Gastroesophageal sphincter (tissue), 4 donors: ENCODE results near the gene ELMO1. TPM values are rescaled to one million over a fixed set of nuclear protein-coding genes. Genes with fewer than 3 reads are reported as not detected.

Source experiments
- ATAC-seq: fragments of 150-250 bp; one replicate; pipeline ENCODE4 v1.9.1; 2016; ENCODE audit warnings: mild to moderate bottlenecking, moderate library complexity
- H3K27ac ChIP-seq, 4 donors: fragments of 200-600 bp; sonication (generic) in 3 of 4; 1 replicate in 3 of 4; 2 replicates in 1 of 4; pipeline ENCODE4 v1.5.1; 2016 to 2019
- H3K27me3 ChIP-seq: fragments of 200-600 bp; sonication (generic); one replicate; pipeline ENCODE4 v1.5.1; 2019
- H3K36me3 ChIP-seq, 2 donors: fragments of 200-600 bp; sonication (generic); one replicate each; pipeline ENCODE4 v1.5.1; 2019; ENCODE audit warnings: control low read depth in 1 of 2
- H3K4me1 ChIP-seq, 3 donors: fragments of 200-600 bp; sonication (generic); 1 replicate in 2 of 3; 2 replicates in 1 of 3; pipeline ENCODE4 v1.5.1; 2016 to 2019; ENCODE audit warnings: control low read depth in 2 of 3
- H3K4me3 ChIP-seq, 2 donors: fragments of 200-600 bp; sonication (generic); one replicate each; pipeline ENCODE4 v1.5.1; 2019; ENCODE audit warnings: mild to moderate bottlenecking in 1 of 2, moderate library complexity in 1 of 2
- H3K9me3 ChIP-seq, 3 donors: fragments of 200-600 bp; sonication (generic); one replicate each; pipeline ENCODE4 v1.5.1; 2017 to 2019; ENCODE audit warnings: control low read depth in 2 of 3
- CTCF ChIP-seq, 4 experiments: fragments of 200-600 bp in 2 of 4; fragments of 450-650 bp in 2 of 4; sonication (generic) in 1 of 4; IDR thresholded peaks; one replicate each; pipeline ENCODE4 v1.5.1; 2017 to 2019; ENCODE audit warnings: antibody characterized with exemption in 4 of 4, mild to moderate bottlenecking in 2 of 4, moderate library complexity in 2 of 4
- EP300 ChIP-seq: sonication (generic); formaldehyde crosslinking; IDR thresholded peaks from one replicate; pipeline ENCODE4 v1.6.1; 2017; ENCODE audit warnings: antibody characterized with exemption, mild to moderate bottlenecking
- POLR2A ChIP-seq, 2 donors: fragments of 450-650 bp; IDR thresholded peaks; one replicate each; pipeline ENCODE4 v1.6.1; 2017; ENCODE audit warnings: antibody characterized with exemption in 2 of 2, mild to moderate bottlenecking in 2 of 2, moderate library complexity in 1 of 2
- POLR2AphosphoS5 ChIP-seq: sonication (generic); formaldehyde crosslinking; IDR thresholded peaks from one replicate; pipeline ENCODE4 v1.6.1; 2017; ENCODE audit warnings: antibody characterized with exemption
- WGBS, 2 donors: methylation state at CpG; one replicate each; pipeline ENCODE4 v1.1.5; 2018; ENCODE audit warnings: low coverage in 1 of 2; 5-methylcytosine and 5-hydroxymethylcytosine counted together
- total RNA-seq, 4 donors: library from RNA; depleted of rRNA; stranded (reverse); fragments of >200 nt; gene quantifications; one replicate each; pipeline ENCODE4 v1.1.0, GENCODE V29; 2016

The ELMO1 gene
- total RNA-seq, 4 donors from 2014 or later, result 22.1 to 54.0 (median 42.7) TPM

- WGBS, 2 donors, result 80 to 81% methylated on average over 12 of the region's 13 CpGs
- Histone ChIP-seq H3K9me3 (no peaks in the 10 kb centered on the region), H3K27me3 (no peaks in the 10 kb centered on the region), H3K27ac (no peak overlapping the region), H3K4me1 (peaks cover 0 to 51% (median 18%) of the 10 kb centered on the region in 3 donors), H3K4me3 (peak overlapping the region in 1 of 2 donors; percentile 20), H3K36me3 (no peaks in the 10 kb centered on the region)
- TF ChIP-seq CTCF (IDR thresholded peaks at IDR 0.05), result no peak
- no peak for TF ChIP-seq POLR2AphosphoS5
- TF ChIP-seq EP300, result no peak
- no peak for TF ChIP-seq POLR2A (IDR thresholded peaks at IDR 0.05)
- ATAC-seq, result no peak
These were observed 96.3 kb downstream of the ELMO1 start for GRCh38 chr7:37352251-37352880.

GRCh38 chr7:37351716-37352115 lies 96.9 kb downstream of the ELMO1 start:
- Histone ChIP-seq H3K4me3 (no peak overlapping the region), H3K27ac (no peak overlapping the region), H3K9me3 (no peaks in the 10 kb centered on the region), H3K27me3 (no peaks in the 10 kb centered on the region), H3K36me3 (no peaks in the 10 kb centered on the region), H3K4me1 (peaks cover 0 to 51% (median 18%) of the 10 kb centered on the region in 3 donors)
- TF ChIP-seq POLR2A (IDR thresholded peaks at IDR 0.05) (no peak), POLR2AphosphoS5 (no peak), EP300 (no peak), CTCF (IDR thresholded peaks at IDR 0.05) (no peak)
- WGBS, 2 donors, result 63 to 100% methylated on average over 4 of the region's 4 CpGs
- no peak for ATAC-seq

GRCh38 chr7:37349979-37350590 lies 98.6 kb downstream of the ELMO1 start:
- Histone ChIP-seq H3K4me3 (no peak overlapping the region), H3K27ac (no peak overlapping the region), H3K4me1 (peaks cover 0 to 40% (median 11%) of the 10 kb centered on the region in 3 donors), H3K9me3 (no peaks in the 10 kb centered on the region), H3K36me3 (no peaks in the 10 kb centered on the region), H3K27me3 (no peaks in the 10 kb centered on the region)
- TF ChIP-seq POLR2A (IDR thresholded peaks at IDR 0.05) (no peak), CTCF (IDR thresholded peaks at IDR 0.05) (no peak), POLR2AphosphoS5 (no peak)
- 77 to 90% methylated on average over 7 to 8 of the region's 8 CpGs for WGBS, 2 donors
- no peak for ATAC-seq

GRCh38 chr7:37348982-37349381 lies 99.7 kb downstream of the ELMO1 start:
- Histone ChIP-seq H3K36me3 (no peaks in the 10 kb centered on the region), H3K9me3 (no peaks in the 10 kb centered on the region), H3K27ac (no peak overlapping the region), H3K4me3 (no peak overlapping the region), H3K4me1 (peaks cover 0 to 29% (median 3%) of the 10 kb centered on the region in 3 donors), H3K27me3 (no peaks in the 10 kb centered on the region)
- ATAC-seq, result no peak
- TF ChIP-seq EP300 (no peak), POLR2A (IDR thresholded peaks at IDR 0.05) (no peak), CTCF (IDR thresholded peaks at IDR 0.05) (no peak), POLR2AphosphoS5 (no peak)
- WGBS, 2 donors, result 56 to 62% methylated on average over 3 to 4 of the region's 4 CpGs

- Histone ChIP-seq H3K4me3 (no peak overlapping the region), H3K4me1 (peaks cover 0 to 12% (median 3%) of the 10 kb centered on the region in 3 donors), H3K36me3 (no peaks in the 10 kb centered on the region), H3K27me3 (no peaks in the 10 kb centered on the region), H3K27ac (no peak overlapping the region), H3K9me3 (no peaks in the 10 kb centered on the region)
- ATAC-seq, result no peak
- TF ChIP-seq CTCF (IDR thresholded peaks at IDR 0.05) (no peak), POLR2A (IDR thresholded peaks at IDR 0.05) (no peak), EP300 (no peak), POLR2AphosphoS5 (no peak)
- WGBS, 2 donors, result 65 to 71% methylated on average over 2 to 3 of the region's 3 CpGs
These were observed 101.9 kb downstream of the ELMO1 start for GRCh38 chr7:37346761-37347160.
